K562 (cell line): ENCODE data around the gene WNT7A.

ENCODE experiments used
- C11orf30 ChIP-seq: fragments of 450-650 bp; IDR thresholded peaks from 2 replicates; pipeline ENCODE4 v1.6.1; 2016; ENCODE audit warnings: low read depth, mild to moderate bottlenecking
- IRF2 ChIP-seq: sonication (generic); formaldehyde crosslinking; IDR thresholded peaks from 2 replicates; pipeline ENCODE4 v1.8.1; 2022; ENCODE audit warnings: mild to moderate bottlenecking, missing genetic modification reagents
- NR3C1 ChIP-seq: sonication (generic); formaldehyde crosslinking; IDR thresholded peaks from 2 replicates; pipeline ENCODE4 v1.8.1; 2022; ENCODE audit warnings: missing genetic modification reagents
- SMARCC2 ChIP-seq: fragments of 450-650 bp; IDR thresholded peaks from 2 replicates; pipeline ENCODE4 v1.6.1; 2017; ENCODE audit warnings: antibody characterized with exemption, moderate library complexity, mild to moderate bottlenecking, low read depth
- ZNF263 ChIP-seq: sonication (generic); formaldehyde crosslinking; IDR thresholded peaks from 2 replicates; pipeline ENCODE4 v1.8.0; 2022; ENCODE audit warnings: mild to moderate bottlenecking, missing genetic modification reagents, borderline replicate concordance
- TF ChIP-seq, protein P1 (sequence below): sonication (generic); formaldehyde crosslinking; IDR thresholded peaks from 2 replicates; pipeline ENCODE4 v1.8.1; 2023; ENCODE audit warnings: mild to moderate bottlenecking, missing genetic modification reagents
- TF ChIP-seq, protein P2 (sequence below), 3 experiments: IDR thresholded peaks in 2 of 3; conservative IDR thresholded peaks in 1 of 3; 2 replicates each; pipeline ENCODE4 v1.5.1; 2011 to 2012; ENCODE audit warnings: low read length in 3 of 3, mild to moderate bottlenecking in 3 of 3, control low read depth in 2 of 3, improper control_type of control experiment in 1 of 3, inconsistent platforms in 1 of 3, low read depth in 1 of 3, mixed read lengths in 1 of 3, moderate library complexity in 1 of 3; ENCODE audit not compliant: insufficient read depth in 2 of 3

DNA sequence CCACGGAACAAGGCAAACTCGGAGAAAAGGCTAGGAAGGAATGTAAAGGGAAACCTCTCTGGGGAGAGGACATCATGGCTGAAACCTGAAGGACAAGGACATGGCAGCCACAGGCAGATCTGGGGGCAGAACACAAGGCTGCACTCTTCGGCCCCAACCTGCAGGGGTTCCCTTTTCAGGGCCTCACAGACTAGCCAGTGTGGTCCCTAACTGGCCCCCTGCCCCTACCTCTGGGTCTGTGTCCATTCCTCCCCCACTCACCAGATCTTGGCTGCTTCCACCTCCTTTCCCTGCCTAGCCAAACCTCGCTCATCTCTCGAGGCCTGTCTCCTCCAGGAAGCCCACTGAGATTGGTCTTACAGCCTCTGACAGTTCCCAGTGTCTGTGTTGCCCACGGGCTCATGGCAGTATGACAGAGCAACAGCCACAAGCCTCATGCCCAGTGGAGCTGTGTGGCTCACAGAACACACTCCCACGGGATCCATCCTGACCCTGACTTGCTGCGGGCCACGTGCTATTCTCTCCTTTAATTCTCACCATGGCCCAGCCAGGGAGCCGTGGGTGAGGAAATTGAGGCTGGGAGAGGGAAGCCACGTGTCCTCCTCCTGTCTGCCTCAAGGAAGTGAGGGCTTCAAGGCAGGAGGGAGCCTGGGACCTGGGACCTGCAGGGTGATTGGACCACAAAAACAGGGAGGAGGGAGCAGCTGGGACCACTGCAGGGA lies 26.5 kb downstream of the WNT7A start:
- TF ChIP-seq ZNF263 (CRISPR knock-in tag) (no peak), SMARCC2 (no peak), C11orf30 (no peak), NR3C1 (CRISPR knock-in tag) (no peak), IRF2 (CRISPR knock-in tag) (no peak)
- TF ChIP-seq, protein P1, sequence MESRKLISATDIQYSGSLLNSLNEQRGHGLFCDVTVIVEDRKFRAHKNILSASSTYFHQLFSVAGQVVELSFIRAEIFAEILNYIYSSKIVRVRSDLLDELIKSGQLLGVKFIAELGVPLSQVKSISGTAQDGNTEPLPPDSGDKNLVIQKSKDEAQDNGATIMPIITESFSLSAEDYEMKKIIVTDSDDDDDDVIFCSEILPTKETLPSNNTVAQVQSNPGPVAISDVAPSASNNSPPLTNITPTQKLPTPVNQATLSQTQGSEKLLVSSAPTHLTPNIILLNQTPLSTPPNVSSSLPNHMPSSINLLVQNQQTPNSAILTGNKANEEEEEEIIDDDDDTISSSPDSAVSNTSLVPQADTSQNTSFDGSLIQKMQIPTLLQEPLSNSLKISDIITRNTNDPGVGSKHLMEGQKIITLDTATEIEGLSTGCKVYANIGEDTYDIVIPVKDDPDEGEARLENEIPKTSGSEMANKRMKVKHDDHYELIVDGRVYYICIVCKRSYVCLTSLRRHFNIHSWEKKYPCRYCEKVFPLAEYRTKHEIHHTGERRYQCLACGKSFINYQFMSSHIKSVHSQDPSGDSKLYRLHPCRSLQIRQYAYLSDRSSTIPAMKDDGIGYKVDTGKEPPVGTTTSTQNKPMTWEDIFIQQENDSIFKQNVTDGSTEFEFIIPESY (CRISPR knock-in tag): no peak
- TF ChIP-seq, protein P2, sequence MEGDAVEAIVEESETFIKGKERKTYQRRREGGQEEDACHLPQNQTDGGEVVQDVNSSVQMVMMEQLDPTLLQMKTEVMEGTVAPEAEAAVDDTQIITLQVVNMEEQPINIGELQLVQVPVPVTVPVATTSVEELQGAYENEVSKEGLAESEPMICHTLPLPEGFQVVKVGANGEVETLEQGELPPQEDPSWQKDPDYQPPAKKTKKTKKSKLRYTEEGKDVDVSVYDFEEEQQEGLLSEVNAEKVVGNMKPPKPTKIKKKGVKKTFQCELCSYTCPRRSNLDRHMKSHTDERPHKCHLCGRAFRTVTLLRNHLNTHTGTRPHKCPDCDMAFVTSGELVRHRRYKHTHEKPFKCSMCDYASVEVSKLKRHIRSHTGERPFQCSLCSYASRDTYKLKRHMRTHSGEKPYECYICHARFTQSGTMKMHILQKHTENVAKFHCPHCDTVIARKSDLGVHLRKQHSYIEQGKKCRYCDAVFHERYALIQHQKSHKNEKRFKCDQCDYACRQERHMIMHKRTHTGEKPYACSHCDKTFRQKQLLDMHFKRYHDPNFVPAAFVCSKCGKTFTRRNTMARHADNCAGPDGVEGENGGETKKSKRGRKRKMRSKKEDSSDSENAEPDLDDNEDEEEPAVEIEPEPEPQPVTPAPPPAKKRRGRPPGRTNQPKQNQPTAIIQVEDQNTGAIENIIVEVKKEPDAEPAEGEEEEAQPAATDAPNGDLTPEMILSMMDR (IDR thresholded peaks at IDR 0.05 in 2 of 3, conservative IDR thresholded peaks at IDR 0.05 in 1 of 3; ENCODE audit: insufficient read depth in 2 of 3, low read depth in 1 of 3, low read length in 3 of 3): no peak
